ENCODE results near the gene GPR146.

The GPR146 gene

GRCh38 chr7:1097120-1097504, 52.8 kb downstream of the GPR146 start:
- H3K4me3 ChIP-seq (replicated peaks; ENCODE audit: low read depth, low read length), result no peak overlapping the region
- DNase-seq (ENCODE audit: extremely low read depth, low read depth), result no peak
- TF ChIP-seq, protein P1, sequence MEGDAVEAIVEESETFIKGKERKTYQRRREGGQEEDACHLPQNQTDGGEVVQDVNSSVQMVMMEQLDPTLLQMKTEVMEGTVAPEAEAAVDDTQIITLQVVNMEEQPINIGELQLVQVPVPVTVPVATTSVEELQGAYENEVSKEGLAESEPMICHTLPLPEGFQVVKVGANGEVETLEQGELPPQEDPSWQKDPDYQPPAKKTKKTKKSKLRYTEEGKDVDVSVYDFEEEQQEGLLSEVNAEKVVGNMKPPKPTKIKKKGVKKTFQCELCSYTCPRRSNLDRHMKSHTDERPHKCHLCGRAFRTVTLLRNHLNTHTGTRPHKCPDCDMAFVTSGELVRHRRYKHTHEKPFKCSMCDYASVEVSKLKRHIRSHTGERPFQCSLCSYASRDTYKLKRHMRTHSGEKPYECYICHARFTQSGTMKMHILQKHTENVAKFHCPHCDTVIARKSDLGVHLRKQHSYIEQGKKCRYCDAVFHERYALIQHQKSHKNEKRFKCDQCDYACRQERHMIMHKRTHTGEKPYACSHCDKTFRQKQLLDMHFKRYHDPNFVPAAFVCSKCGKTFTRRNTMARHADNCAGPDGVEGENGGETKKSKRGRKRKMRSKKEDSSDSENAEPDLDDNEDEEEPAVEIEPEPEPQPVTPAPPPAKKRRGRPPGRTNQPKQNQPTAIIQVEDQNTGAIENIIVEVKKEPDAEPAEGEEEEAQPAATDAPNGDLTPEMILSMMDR (IDR thresholded peaks at IDR 0.05; ENCODE audit: low read depth, low read length, missing control alignments), result no peak

- TF ChIP-seq, protein P1 (IDR thresholded peaks at IDR 0.05; ENCODE audit: low read depth, low read length, missing control alignments), result no peak
- no peak for DNase-seq (ENCODE audit: extremely low read depth, low read depth)
- no peak overlapping the region for H3K4me3 ChIP-seq (replicated peaks; ENCODE audit: low read depth, low read length)
Observed at GRCh38 chr7:1098243-1099153, 54.2 kb downstream of the GPR146 start.

DNA sequence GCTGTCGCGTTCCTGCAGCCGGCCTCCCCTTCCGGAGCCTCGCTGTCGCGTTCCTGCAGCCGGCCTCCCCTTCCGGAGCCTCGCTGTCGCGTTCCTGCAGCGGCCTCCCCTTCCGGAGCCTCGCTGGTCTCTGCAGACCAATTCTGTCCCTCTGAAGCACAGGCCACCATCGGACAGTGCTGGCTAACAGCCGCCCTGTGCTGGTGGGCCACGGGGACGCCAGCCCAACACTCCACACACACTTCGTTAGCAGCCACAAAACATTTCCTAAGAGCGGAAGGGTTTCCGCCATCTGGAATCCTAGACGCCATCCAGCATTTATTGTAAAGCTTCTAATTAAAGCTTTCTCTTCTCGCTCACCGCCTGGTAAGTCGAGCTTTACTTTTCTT, 54.8 kb downstream of the GPR146 start:
- DNase-seq (ENCODE audit: extremely low read depth, low read depth), result no peak
- TF ChIP-seq, protein P1 (IDR thresholded peaks at IDR 0.05; ENCODE audit: low read depth, low read length, missing control alignments), result no peak
- no peak overlapping the region for H3K4me3 ChIP-seq (replicated peaks; ENCODE audit: low read depth, low read length)

- no peak for DNase-seq (ENCODE audit: extremely low read depth, low read depth)
- no peak overlapping the region for H3K4me3 ChIP-seq (replicated peaks; ENCODE audit: low read depth, low read length)
- TF ChIP-seq, protein P1 (IDR thresholded peaks at IDR 0.05; ENCODE audit: low read depth, low read length, missing control alignments), result no peak
Observed at GRCh38 chr7:1099637-1100036, 55.3 kb downstream of the GPR146 start.

- no peak overlapping the region for H3K4me3 ChIP-seq (replicated peaks; ENCODE audit: low read depth, low read length)
- TF ChIP-seq, protein P1 (IDR thresholded peaks at IDR 0.05; ENCODE audit: low read depth, low read length, missing control alignments), result no peak
Observed at GRCh38 chr7:1100386-1100785, 56.0 kb downstream of the GPR146 start.

GRCh38 chr7:1100834-1101562, 56.7 kb downstream of the GPR146 start:
- TF ChIP-seq, protein P1 (IDR thresholded peaks at IDR 0.05; ENCODE audit: low read depth, low read length, missing control alignments), result no peak

More at GRCh38 chr7:1100386-1100785, 56.0 kb downstream of the GPR146 start:
- no peak for DNase-seq (ENCODE audit: extremely low read depth, low read depth)

More at GRCh38 chr7:1100834-1101562, 56.7 kb downstream of the GPR146 start:
- no peak for DNase-seq (ENCODE audit: extremely low read depth, low read depth)
- H3K4me3 ChIP-seq (replicated peaks; ENCODE audit: low read depth, low read length), result no peak overlapping the region
